Activated effector memory CD4-positive, alpha-beta T cell treated with Interleukin-2 at 50 U/mL for 16 hours (primary cell): ENCODE results near the gene CREBRF.
A peak's percentile ranks its signal among the peaks of the same experiment; 100 is the strongest.
"Not testable (repeated sequence)": the region's sequence is repeated elsewhere in the genome, so short reads cannot be mapped to it uniquely, and the experiment has no call there.

ENCODE experiments used
- DNase-seq: peaks from one replicate; pipeline ENCODE4 v3.0.0-alpha.2; 2020

CREBRF gene

GRCh38 chr5:173093606-173094005, 37.5 kb downstream of the CREBRF start:
- DNase-seq = no peak

- DNase-seq = no peak
Measured at GRCh38 chr5:173094012-173094661, 38.0 kb downstream of the CREBRF start.

GRCh38 chr5:173098787-173099186, 42.6 kb downstream of the CREBRF start:
- DNase-seq = no peak

DNA sequence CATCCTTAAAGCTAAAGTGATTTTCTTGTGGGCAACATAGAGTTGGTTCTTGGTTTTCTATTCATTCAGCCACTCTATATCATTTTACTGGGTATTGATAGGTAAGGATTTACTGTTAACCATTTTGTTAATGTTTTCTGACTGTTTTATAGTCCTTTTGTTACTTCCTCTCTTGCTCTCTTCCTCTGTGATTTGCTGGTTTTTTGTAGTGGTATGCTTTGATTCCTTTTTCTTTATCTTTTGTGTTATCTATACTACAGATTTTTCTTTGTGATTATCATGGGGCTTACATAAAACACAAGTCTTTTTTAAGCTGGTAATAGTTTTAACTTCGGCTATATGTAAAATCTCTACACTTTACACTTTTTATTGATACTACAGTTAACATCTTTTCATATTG, 43.3 kb downstream of the CREBRF start:
- no peak for DNase-seq

- no peak for DNase-seq
Measured at GRCh38 chr5:173101245-173101644, 45.1 kb downstream of the CREBRF start.

DNA sequence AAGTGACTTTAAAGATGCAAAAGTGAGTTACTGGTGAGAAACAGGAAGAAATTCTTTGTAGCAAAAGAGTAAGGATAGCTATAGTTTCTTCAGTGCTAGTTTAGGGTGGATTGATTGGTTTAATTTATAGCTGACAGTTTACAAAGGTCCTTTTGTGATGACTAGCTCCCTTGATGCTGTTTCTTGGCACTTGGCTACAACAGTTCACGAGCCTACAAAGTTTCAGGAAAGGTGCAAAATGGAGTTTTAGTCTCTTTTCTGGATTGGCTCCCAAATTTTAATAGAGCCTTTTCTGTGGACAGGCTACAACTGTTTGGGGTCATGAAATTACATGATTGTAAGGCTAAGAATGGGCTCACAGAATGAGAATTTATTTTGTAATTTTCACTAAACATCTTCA, 47.3 kb downstream of the CREBRF start:
- no peak for DNase-seq

GRCh38 chr5:173108914-173109313, 52.8 kb downstream of the CREBRF start:
- DNase-seq = no peak

- DNase-seq = no peak
Measured at GRCh38 chr5:173114536-173114935, 58.4 kb downstream of the CREBRF start.

- DNase-seq = no peak
Measured at GRCh38 chr5:173119719-173120118, 63.6 kb downstream of the CREBRF start.

DNA sequence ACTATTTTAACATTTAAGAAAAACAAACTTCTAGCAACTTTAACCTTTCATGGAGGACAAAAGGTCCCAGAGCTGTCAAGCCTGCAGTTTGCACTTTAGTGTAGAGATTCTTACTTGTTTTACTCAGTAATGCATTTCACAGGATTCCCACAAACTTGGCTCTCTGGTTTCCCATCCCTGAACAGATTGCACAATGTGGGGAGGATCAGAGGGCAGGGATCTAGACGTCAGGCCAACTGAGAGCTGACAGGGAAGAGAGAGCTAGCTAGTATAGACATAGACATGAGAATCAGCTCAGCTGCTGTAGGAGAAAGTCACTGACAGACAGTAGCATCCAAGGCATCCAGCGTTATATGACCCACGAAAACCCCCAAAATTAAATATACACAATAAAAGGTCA, 67.3 kb downstream of the CREBRF start:
- no peak for DNase-seq

GRCh38 chr5:173132166-173132565, 76.0 kb downstream of the CREBRF start:
- not testable (repeated sequence) for DNase-seq

DNA sequence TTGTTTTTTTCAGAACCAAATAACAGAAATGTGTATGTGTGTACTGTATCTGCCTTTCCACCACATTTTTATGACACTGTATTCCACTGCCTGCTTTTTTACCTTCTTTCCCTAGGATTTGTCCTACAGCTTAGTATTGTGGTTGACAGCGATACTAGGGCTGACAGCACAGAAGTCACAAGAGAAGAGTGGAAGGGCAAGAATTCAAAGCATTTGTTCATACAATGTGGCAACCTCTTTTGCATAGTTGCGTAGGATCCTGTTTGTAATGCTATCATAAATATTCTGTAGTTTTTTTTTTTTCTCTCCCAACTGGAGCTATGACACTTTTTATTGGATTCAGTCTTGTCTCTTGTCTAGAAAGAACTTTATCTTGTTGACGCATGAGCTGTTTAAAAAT, 82.6 kb downstream of the CREBRF start:
- DNase-seq = no peak

DNA sequence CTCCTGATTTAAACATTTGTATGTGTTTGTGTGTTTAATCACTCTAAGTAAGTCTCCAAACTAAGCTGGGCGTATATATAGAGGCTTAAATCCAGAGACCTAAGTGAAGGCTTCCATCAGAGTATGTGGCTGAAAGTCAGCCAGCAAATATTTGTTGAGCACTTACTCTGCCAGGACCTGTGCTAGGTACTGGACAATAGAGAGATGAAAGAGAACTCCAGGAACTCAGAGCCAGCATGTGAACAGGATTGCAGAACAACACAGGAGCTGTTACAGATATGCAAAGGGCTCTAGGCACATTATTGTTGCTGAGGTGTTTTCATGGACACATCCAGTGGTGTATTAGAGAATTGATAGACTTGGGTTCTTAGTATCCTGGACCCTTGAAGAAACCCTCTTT, 83.5 kb downstream of the CREBRF start:
- no peak for DNase-seq

GRCh38 chr5:173140769-173141168, 84.6 kb downstream of the CREBRF start:
- DNase-seq = no peak

DNA sequence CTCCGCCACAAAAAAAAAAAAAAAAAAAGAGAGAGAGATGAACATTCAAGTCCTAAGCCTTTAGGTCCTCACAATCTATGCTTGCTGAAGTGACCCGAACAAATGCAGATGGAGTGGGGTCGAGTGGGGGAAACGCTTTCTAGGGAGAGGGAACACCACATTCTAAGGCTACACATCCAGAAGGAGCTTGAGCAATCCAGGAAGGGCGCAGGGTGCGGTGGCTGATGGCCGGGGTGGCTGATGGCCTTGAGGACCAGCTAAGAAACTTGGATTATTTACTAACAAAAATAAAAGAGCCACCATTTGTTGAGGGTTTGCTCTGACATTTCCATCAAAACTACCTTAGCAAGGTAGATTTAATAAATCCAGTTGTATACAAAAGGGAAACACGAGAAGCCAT, 87.4 kb downstream of the CREBRF start:
- no peak for DNase-seq

- peak; percentile 91 for DNase-seq
Measured at GRCh38 chr5:173144200-173145176, 88.3 kb downstream of the CREBRF start, which contains the start of gene BNIP1. Gene BNIP1, plus strand, starts transcription at chr5:173144531. Its CDS starts 15 bp downstream, at chr5:173144546.

DNA sequence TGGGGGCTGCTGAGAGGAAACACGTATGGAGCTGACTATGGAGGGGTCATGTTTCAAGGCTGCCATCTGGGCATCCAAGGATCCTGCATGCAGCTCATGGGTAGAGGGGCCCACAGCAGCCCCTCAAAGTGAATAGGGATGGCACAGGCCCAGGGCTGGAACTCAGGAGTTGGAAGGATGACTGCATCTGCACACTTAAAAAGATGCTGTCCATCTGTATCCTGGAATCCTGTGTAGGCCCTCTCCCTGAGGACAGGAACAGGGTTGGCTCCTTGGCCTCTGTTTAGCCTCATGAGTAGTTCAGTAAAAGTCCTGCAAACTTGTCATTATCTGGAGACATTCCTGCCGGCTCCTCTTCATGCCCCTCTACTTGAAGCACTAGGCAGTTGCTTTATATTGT, 92.2 kb downstream of the CREBRF start:
- no peak for DNase-seq

- DNase-seq = no peak
Measured at GRCh38 chr5:173152547-173152946, 96.4 kb downstream of the CREBRF start.

- no peak for DNase-seq
Measured at GRCh38 chr5:173153842-173154241, 97.7 kb downstream of the CREBRF start.

DNA sequence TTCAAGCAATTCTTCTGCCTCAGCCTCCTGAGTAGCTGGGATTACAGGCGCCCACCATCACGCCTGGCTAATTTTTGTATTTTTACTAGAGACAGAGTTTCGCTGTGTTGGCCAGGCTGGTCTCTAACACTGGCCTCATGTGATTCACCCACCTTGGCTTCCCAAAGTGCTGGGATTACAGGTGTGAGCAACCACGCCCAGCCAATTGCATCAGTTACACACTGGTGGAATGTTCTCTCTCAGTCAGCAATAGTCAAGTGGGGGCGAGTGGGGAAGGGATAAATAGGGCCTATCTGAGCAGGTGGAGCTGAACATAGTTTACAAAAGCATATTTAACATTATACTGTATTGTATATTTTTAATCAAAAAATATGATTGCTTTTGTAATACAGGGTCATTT, 98.5 kb downstream of the CREBRF start:
- not testable (repeated sequence) for DNase-seq

GRCh38 chr5:173155912-173156311, 99.8 kb downstream of the CREBRF start:
- DNase-seq = no peak

DNA sequence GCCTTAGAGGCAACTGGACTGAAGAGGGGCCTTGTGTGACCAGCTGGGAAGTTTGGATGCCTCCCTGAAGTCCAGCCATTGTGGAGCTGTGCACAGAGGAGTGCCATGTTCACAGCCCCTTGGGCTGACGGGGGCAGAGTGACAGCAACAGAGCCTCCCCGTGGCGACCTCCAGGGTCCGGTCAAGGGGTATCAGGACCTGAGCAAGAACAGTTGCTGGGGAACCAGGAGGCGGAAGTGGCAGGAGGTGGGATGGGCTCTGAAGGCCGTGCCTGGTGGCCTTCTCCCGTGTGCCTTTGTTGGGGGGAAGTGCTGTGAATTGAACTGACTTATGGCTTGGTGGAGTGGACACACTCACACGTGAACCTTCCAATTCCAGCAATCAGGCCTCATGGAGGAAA, 102.2 kb downstream of the CREBRF start:
- no peak for DNase-seq

DNA sequence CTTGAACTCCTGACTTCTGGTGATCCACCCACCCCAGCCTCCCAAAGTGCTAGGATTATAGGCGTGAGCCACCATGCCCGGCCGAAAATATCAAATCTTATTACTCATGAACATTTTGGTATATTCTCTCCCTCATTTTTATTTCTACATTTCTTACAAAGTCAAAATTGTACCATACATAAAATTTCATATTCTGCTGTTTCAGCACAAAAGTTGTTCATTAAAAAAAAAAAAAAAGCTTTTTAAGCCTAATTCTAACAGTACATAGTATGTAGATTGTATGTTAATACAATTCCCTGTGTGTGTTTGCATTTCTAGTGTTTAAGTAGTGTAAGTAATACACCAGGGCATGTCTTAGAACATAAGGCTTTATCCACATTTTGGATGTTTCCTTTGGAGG, 103.1 kb downstream of the CREBRF start:
- DNase-seq = no peak

- no peak for DNase-seq
Measured at GRCh38 chr5:173161148-173161547, 105.0 kb downstream of the CREBRF start.
